Gastrocnemius medialis (tissue), 4 donors: ENCODE data around the gene GNG2.

Source experiments
- CTCF ChIP-seq, 5 experiments: fragments of 450-650 bp in 3 of 5; fragments of 200-600 bp in 2 of 5; sonication (generic) in 2 of 5; IDR thresholded peaks in 4 of 5; conservative IDR thresholded peaks in 1 of 5; 1 replicate in 4 of 5; 2 replicates in 1 of 5; pipeline ENCODE4 v1.5.1; 2016 to 2019; ENCODE audit warnings: antibody characterized with exemption in 5 of 5, mild to moderate bottlenecking in 3 of 5, moderate library complexity in 3 of 5
- POLR2A ChIP-seq, 2 donors: fragments of 450-650 bp; IDR thresholded peaks; one replicate each; pipeline ENCODE4 v1.6.1; 2017; ENCODE audit warnings: antibody characterized with exemption in 2 of 2, mild to moderate bottlenecking in 2 of 2, moderate library complexity in 2 of 2

DNA sequence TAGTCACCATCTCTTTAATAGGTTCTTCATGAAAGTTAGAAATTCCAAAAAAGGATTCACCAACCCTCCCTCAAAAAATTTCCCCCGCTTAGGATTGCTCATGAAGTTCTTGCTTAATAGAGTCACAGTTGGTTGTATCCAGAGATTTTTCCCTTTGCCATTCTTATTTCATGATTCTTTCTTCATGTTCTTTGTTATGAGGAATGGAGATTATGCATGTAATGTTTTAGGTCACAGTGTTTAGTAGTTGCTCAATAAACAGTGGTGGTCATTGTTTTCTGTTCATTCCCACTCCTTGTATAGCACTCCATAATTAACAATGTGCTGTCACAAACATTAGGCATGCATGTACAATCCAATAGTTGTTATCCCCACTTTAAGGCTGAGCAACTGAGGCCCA lies 77.7 kb downstream of the GNG2 start:
- TF ChIP-seq CTCF (IDR thresholded peaks at IDR 0.05 in 4 of 5, conservative IDR thresholded peaks at IDR 0.05 in 1 of 5): no peak
- TF ChIP-seq POLR2A (IDR thresholded peaks at IDR 0.05): no peak
